Renal cortical epithelial cell (primary cell): ENCODE data around the gene RBM47. TPM values are rescaled to one million over a fixed set of nuclear protein-coding genes. Genes with fewer than 3 reads are reported as not detected.

Experiments used
- DNase-seq: peaks from one replicate; pipeline ENCODE4 v3.0.0-alpha.2; 2011; ENCODE audit warnings: low read depth
- total RNA-seq: library from RNA; depleted of rRNA; stranded (reverse); fragments of >200 nt; gene quantifications from 2 replicates; pipeline ENCODE4 v1.2.3, GENCODE V29; 2014

Gene RBM47
- total RNA-seq, 1 donor from 2014 or later = 196 TPM

DNA sequence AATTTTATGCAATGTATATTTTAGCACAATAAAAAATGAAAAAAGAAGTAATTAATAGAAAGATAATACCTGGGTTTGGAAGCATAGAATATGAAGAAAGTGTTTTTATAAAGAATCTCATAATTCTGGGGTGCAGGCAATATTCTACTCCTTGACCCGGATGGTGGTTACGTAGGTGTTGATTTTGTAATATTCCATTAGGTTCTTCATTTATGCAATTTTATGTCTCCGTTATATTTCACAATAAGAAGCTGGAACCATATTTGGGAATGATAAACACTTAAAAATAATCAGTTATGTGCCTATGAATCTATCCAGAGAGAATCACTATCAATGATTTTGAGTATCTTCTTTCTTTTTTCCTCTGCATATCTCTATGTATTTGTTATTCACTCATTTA is 256.0 kb downstream of the RBM47 start:
- no peak for DNase-seq

Other genes with a start within 250 kb of the RBM47 start
- gene NSUN7, start 120.1 kb upstream of the RBM47 start, total RNA-seq = 2.1 and 4.5 TPM in 2 replicates